MG63 (cell line): ENCODE data around the gene NSD1. TPM values are rescaled to one million over a fixed set of nuclear protein-coding genes. Genes with fewer than 3 reads are reported as not detected.
"Not testable (repeated sequence)": the region's sequence is repeated elsewhere in the genome, so short reads cannot be mapped to it uniquely, and the experiment has no call there.

Experiments used
- DNase-seq: peaks from one replicate; pipeline ENCODE4 v3.0.0-alpha.2; 2020
- H3K27me3 ChIP-seq: fragments of 250-450 bp; sonication (Bioruptor Pico); 2 replicates; pipeline ENCODE4 v1.5.1; 2020; ENCODE audit warnings: mild to moderate bottlenecking, moderate library complexity
- H3K36me3 ChIP-seq: fragments of 250-450 bp; sonication (Bioruptor Pico); 2 replicates; pipeline ENCODE4 v1.5.1; 2020; ENCODE audit warnings: mild to moderate bottlenecking, moderate library complexity
- H3K4me3 ChIP-seq: fragments of 250-450 bp; sonication (Bioruptor Pico); 2 replicates; pipeline ENCODE4 v1.5.1; 2020; ENCODE audit warnings: mild to moderate bottlenecking, moderate library complexity
- H3K9me3 ChIP-seq: fragments of 250-450 bp; sonication (Bioruptor Pico); 2 replicates; pipeline ENCODE4 v1.5.1; 2020; ENCODE audit warnings: mild to moderate bottlenecking, moderate library complexity
- total RNA-seq: library from RNA; depleted of rRNA; stranded (reverse); fragments of >200 nt; shearing (Covaris generic); gene quantifications from 2 replicates; pipeline ENCODE4 v1.2.3, GENCODE V29; 2014; ENCODE audit warnings: low replicate concordance

NSD1 gene
- total RNA-seq, 1 experiment from 2014 or later, result 30.9 TPM

GRCh38 chr5:177332031-177332895, 198.7 kb downstream of the NSD1 start:
- H3K4me3 ChIP-seq, result no peak overlapping the region
- H3K9me3 ChIP-seq, result no peaks in the 10 kb centered on the region
- no peak for DNase-seq
- H3K27me3 ChIP-seq, result no peaks in the 10 kb centered on the region
- H3K36me3 ChIP-seq, result peaks cover 79% of the 10 kb centered on the region

- no peaks in the 10 kb centered on the region for H3K9me3 ChIP-seq
- H3K4me3 ChIP-seq, result no peak overlapping the region
- peaks cover 85% of the 10 kb centered on the region for H3K36me3 ChIP-seq
- no peak for DNase-seq
- no peaks in the 10 kb centered on the region for H3K27me3 ChIP-seq
Measured at GRCh38 chr5:177332896-177333260, 199.3 kb downstream of the NSD1 start.

GRCh38 chr5:177333420-177334154, 200.0 kb downstream of the NSD1 start:
- H3K9me3 ChIP-seq, result no peaks in the 10 kb centered on the region
- peaks cover 87% of the 10 kb centered on the region for H3K36me3 ChIP-seq
- no peak overlapping the region for H3K4me3 ChIP-seq
- DNase-seq, result no peak
- H3K27me3 ChIP-seq, result no peaks in the 10 kb centered on the region

GRCh38 chr5:177334155-177334551, 200.6 kb downstream of the NSD1 start:
- DNase-seq, result no peak
- H3K9me3 ChIP-seq, result no peaks in the 10 kb centered on the region
- peaks cover 86% of the 10 kb centered on the region for H3K36me3 ChIP-seq
- no peak overlapping the region for H3K4me3 ChIP-seq
- H3K27me3 ChIP-seq, result no peaks in the 10 kb centered on the region

- H3K4me3 ChIP-seq, result no peak overlapping the region
- H3K36me3 ChIP-seq, result peaks cover 86% of the 10 kb centered on the region
- H3K27me3 ChIP-seq, result no peaks in the 10 kb centered on the region
- no peak for DNase-seq
- H3K9me3 ChIP-seq, result no peaks in the 10 kb centered on the region
Measured at GRCh38 chr5:177334781-177335700, 201.5 kb downstream of the NSD1 start.

GRCh38 chr5:177335701-177336065, 202.1 kb downstream of the NSD1 start:
- Histone ChIP-seq H3K9me3 (no peaks in the 10 kb centered on the region), H3K27me3 (no peaks in the 10 kb centered on the region), H3K4me3 (no peak overlapping the region), H3K36me3 (peaks cover 88% of the 10 kb centered on the region)
- no peak for DNase-seq

- H3K27me3 ChIP-seq, result no peaks in the 10 kb centered on the region
- H3K36me3 ChIP-seq, result peaks cover 88% of the 10 kb centered on the region
- H3K9me3 ChIP-seq, result no peaks in the 10 kb centered on the region
- H3K4me3 ChIP-seq, result no peak overlapping the region
- DNase-seq, result peak; percentile 37
Measured at GRCh38 chr5:177336112-177336511, 202.5 kb downstream of the NSD1 start.

- Histone ChIP-seq H3K4me3 (no peak overlapping the region), H3K9me3 (no peaks in the 10 kb centered on the region), H3K36me3 (peaks cover 89% of the 10 kb centered on the region), H3K27me3 (no peaks in the 10 kb centered on the region)
- no peak for DNase-seq
Measured at GRCh38 chr5:177336603-177337494, 203.3 kb downstream of the NSD1 start.

- no peaks in the 10 kb centered on the region for H3K27me3 ChIP-seq
- no peaks in the 10 kb centered on the region for H3K9me3 ChIP-seq
- peaks cover 87% of the 10 kb centered on the region for H3K36me3 ChIP-seq
- H3K4me3 ChIP-seq, result no peak overlapping the region
- no peak for DNase-seq
Measured at GRCh38 chr5:177338251-177339106, 204.9 kb downstream of the NSD1 start.

GRCh38 chr5:177339107-177339638, 205.6 kb downstream of the NSD1 start:
- DNase-seq, result no peak
- no peak overlapping the region for H3K4me3 ChIP-seq
- no peaks in the 10 kb centered on the region for H3K9me3 ChIP-seq
- no peaks in the 10 kb centered on the region for H3K27me3 ChIP-seq
- H3K36me3 ChIP-seq, result peaks cover 84% of the 10 kb centered on the region

GRCh38 chr5:177343000-177343399, 209.4 kb downstream of the NSD1 start:
- DNase-seq, H3K27me3 ChIP-seq, H3K4me3 ChIP-seq, H3K9me3 ChIP-seq: not testable (repeated sequence)
- peaks cover 72% of the 10 kb centered on the region for H3K36me3 ChIP-seq

- no peaks in the 10 kb centered on the region for H3K27me3 ChIP-seq
- peaks cover 66% of the 10 kb centered on the region for H3K36me3 ChIP-seq
- H3K9me3 ChIP-seq, result no peaks in the 10 kb centered on the region
- no peak overlapping the region for H3K4me3 ChIP-seq
- no peak for DNase-seq
Measured at GRCh38 chr5:177343777-177344176, 210.2 kb downstream of the NSD1 start.

- Histone ChIP-seq H3K4me3 (no peak overlapping the region), H3K36me3 (peaks cover 66% of the 10 kb centered on the region), H3K27me3 (no peaks in the 10 kb centered on the region), H3K9me3 (no peaks in the 10 kb centered on the region)
- DNase-seq, result no peak
Measured at GRCh38 chr5:177344891-177345290, 211.3 kb downstream of the NSD1 start.

- no peak for DNase-seq
- Histone ChIP-seq H3K27me3 (no peaks in the 10 kb centered on the region), H3K9me3 (no peaks in the 10 kb centered on the region), H3K4me3 (no peak overlapping the region), H3K36me3 (peaks cover 60% of the 10 kb centered on the region)
Measured at GRCh38 chr5:177346820-177347219, 213.2 kb downstream of the NSD1 start.

GRCh38 chr5:177347699-177348098, 214.1 kb downstream of the NSD1 start:
- no peaks in the 10 kb centered on the region for H3K9me3 ChIP-seq
- no peaks in the 10 kb centered on the region for H3K27me3 ChIP-seq
- no peak overlapping the region for H3K4me3 ChIP-seq
- H3K36me3 ChIP-seq, result peaks cover 55% of the 10 kb centered on the region
- DNase-seq, result no peak
